Measurements from ENCODE around the gene CKLF. TPM values are rescaled to one million over a fixed set of nuclear protein-coding genes. Genes with fewer than 3 reads are reported as not detected.

The CKLF gene
- total RNA-seq, 1 experiment from 2014 or later = 47.9 TPM

DNA sequence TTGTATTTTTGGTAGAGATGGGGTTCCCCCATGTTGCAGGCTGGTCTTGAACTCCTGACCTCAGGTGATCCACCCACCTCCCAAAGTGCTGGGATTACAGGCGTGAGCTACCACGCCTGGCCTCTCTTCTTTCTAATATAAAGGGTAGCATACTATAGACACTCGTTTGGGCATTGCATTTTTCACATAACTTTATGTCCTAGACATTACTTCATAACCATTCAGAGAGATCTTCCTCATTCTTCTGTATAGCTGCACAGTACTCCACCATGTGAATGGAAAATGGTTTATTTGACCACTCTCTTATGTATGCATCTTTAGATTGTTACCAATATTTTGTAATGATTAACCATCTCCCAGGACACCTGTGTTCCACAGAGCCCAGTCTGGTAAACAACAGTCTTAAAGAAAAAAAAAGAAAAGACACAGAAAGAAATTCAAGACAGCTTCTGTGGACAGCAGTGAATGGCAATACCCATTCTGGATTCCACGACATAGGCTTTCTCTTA lies 44.6 kb upstream of the CKLF start:
- TF ChIP-seq CTCF (conservative IDR thresholded peaks at IDR 0.05; ENCODE audit: low read depth, low read length) (no peak), EZH2 (IDR thresholded peaks at IDR 0.05; ENCODE audit: borderline replicate concordance, low read depth, low read length, poor library complexity, severe bottlenecking) (no peak)
- BruUV-seq (replicated peaks) = no TSS peak
- Histone ChIP-seq H3K27ac (ENCODE audit: low read depth, low read length, poor library complexity, severe bottlenecking) (no peak overlapping the region), H3K4me1 (ENCODE audit: insufficient read depth, low read length, poor library complexity, severe bottlenecking) (no peaks in the 10 kb centered on the region), H3K36me3 (ENCODE audit: insufficient read depth, low read length, poor library complexity, severe bottlenecking) (no peaks in the 10 kb centered on the region), H3K9me3 (ENCODE audit: low read depth, low read length, poor library complexity, severe bottlenecking) (no peaks in the 10 kb centered on the region), H3K4me3 (ENCODE audit: low read depth, low read length, poor library complexity, severe bottlenecking) (no peak overlapping the region), H3K27me3 (replicated peaks; ENCODE audit: insufficient read depth, low read depth, low read length, poor library complexity) (no peaks in the 10 kb centered on the region)
- ChIA-PET POLR2A (ENCODE audit: low non-redundant PET) (no interaction called here), CTCF (interaction anchor here (0.6 kb wide), 1 partner anchor 18 kb away, joined by 8 read pairs; no protein-coding TSS in a partner anchor)
- DNase-seq (ENCODE audit: low spot score) = no peak
- intact Hi-C loops (cut with micrococcal nuclease; ENCODE audit: unreplicated experiment) = no loop called here

DNA sequence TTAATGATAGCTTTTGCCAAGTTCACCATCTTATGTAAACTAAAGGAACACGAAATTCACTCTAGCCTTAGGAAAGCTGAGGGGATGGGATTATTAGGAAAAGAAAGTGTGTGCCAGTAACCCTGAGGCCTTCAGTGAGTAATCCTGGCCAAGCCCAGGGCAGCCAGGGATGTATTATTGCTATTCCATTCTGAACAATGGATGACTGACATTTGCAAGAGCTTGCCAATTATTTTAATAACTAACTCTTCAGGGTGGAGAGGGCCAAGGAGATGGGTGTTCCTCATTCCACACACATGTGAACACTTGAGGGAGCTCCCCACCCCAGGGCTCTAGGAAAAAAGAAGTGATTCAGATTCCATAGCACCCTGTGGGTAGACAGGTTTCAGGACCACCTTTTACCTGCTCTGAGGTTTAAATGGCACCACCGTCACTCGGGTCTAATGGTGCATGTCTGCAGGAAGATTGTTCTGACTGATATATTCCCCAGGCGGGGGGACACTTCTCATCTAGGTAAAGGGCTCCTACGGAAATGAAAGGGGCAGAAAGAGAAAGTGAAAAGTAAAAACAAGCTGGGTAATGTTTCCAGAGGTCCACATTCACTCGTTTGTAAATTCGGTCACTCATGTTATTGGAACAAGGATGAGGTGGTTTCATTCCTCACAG lies 44.0 kb upstream of the CKLF start:
- no peak overlapping the region for H3K27ac ChIP-seq (ENCODE audit: low read depth, low read length, poor library complexity, severe bottlenecking)
- H3K4me3 ChIP-seq (ENCODE audit: low read depth, low read length, poor library complexity, severe bottlenecking) = no peak overlapping the region
- no peaks in the 10 kb centered on the region for H3K9me3 ChIP-seq (ENCODE audit: low read depth, low read length, poor library complexity, severe bottlenecking)
- no peaks in the 10 kb centered on the region for H3K36me3 ChIP-seq (ENCODE audit: insufficient read depth, low read length, poor library complexity, severe bottlenecking)
- TF ChIP-seq CTCF (conservative IDR thresholded peaks at IDR 0.05; ENCODE audit: low read depth, low read length) (no peak), EZH2 (IDR thresholded peaks at IDR 0.05; ENCODE audit: borderline replicate concordance, low read depth, low read length, poor library complexity, severe bottlenecking) (no peak)
- ChIA-PET POLR2A (ENCODE audit: low non-redundant PET) (no interaction called here), CTCF (interaction anchor here (0.6 kb wide), 1 partner anchor 19 kb away, joined by 8 read pairs; no protein-coding TSS in a partner anchor)
- H3K27me3 ChIP-seq (replicated peaks; ENCODE audit: insufficient read depth, low read depth, low read length, poor library complexity) = no peaks in the 10 kb centered on the region
- BruUV-seq (replicated peaks) = no TSS peak
- H3K4me1 ChIP-seq (ENCODE audit: insufficient read depth, low read length, poor library complexity, severe bottlenecking) = no peaks in the 10 kb centered on the region
- no peak for DNase-seq (ENCODE audit: low spot score)
- intact Hi-C loops (cut with micrococcal nuclease; ENCODE audit: unreplicated experiment) = no loop called here

DNA sequence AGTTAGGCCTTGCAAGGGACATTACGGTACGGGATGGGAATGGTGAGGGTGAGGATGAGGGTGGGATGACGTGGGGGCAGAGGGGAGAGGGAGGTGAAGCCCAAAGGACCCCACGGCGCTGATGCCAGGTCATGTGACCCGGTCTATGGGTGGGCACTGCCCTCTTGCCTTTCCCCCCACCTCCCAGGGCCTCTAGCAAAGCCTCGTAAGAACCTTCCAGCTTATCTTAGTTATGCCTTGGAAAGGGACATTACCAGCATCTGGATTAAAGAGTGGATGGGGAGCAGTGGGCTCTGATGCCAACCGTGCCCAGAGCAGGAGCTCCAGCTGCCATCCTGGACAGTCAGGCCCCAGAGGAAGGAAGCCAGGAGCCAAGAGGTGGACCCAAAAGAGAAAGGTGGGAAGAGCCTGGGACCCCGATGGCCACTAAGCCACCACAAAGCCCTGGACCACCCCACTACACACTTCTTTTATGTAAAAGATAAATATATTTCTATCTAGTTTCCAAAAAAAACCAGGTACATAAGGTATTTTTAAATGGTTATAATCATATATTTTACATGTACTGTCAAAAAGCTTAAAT lies 43.4 kb upstream of the CKLF start:
- intact Hi-C loops (cut with micrococcal nuclease; ENCODE audit: unreplicated experiment) = no loop called here
- BruUV-seq (replicated peaks) = no TSS peak
- H3K27me3 ChIP-seq (replicated peaks; ENCODE audit: insufficient read depth, low read depth, low read length, poor library complexity) = no peaks in the 10 kb centered on the region
- no peak overlapping the region for H3K27ac ChIP-seq (ENCODE audit: low read depth, low read length, poor library complexity, severe bottlenecking)
- H3K4me3 ChIP-seq (ENCODE audit: low read depth, low read length, poor library complexity, severe bottlenecking) = no peak overlapping the region
- H3K9me3 ChIP-seq (ENCODE audit: low read depth, low read length, poor library complexity, severe bottlenecking) = no peaks in the 10 kb centered on the region
- H3K4me1 ChIP-seq (ENCODE audit: insufficient read depth, low read length, poor library complexity, severe bottlenecking) = no peaks in the 10 kb centered on the region
- H3K36me3 ChIP-seq (ENCODE audit: insufficient read depth, low read length, poor library complexity, severe bottlenecking) = no peaks in the 10 kb centered on the region
- ChIA-PET CTCF (no interaction called here), POLR2A (ENCODE audit: low non-redundant PET) (no interaction called here)
- TF ChIP-seq EZH2 (IDR thresholded peaks at IDR 0.05; ENCODE audit: borderline replicate concordance, low read depth, low read length, poor library complexity, severe bottlenecking) (no peak), CTCF (conservative IDR thresholded peaks at IDR 0.05; ENCODE audit: low read depth, low read length) (no peak)
- DNase-seq (ENCODE audit: low spot score) = no peak

All from A673 (cell line).